C4-2B (cell line): ENCODE measurements around the gene CABS1.

Experiments used
- H3K27ac ChIP-seq: fragments of 450-650 bp; 2 replicates; pipeline ENCODE4 v1.5.1; 2017
- CTCF ChIP-seq: fragments of 450-650 bp; conservative IDR thresholded peaks from 2 replicates; pipeline ENCODE4 v1.5.1; 2017; ENCODE audit warnings: mild to moderate bottlenecking
- ZFX ChIP-seq: fragments of 450-650 bp; IDR thresholded peaks from 2 replicates; pipeline ENCODE4 v1.6.1; 2017

Gene CABS1

GRCh38 chr4:70371987-70372386 lies 37.2 kb downstream of the CABS1 start:
- no peak for TF ChIP-seq ZFX
- no peak for TF ChIP-seq CTCF
- no peak overlapping the region for H3K27ac ChIP-seq

GRCh38 chr4:70372760-70373159 lies 38.0 kb downstream of the CABS1 start:
- no peak for TF ChIP-seq CTCF
- no peak for TF ChIP-seq ZFX
- H3K27ac ChIP-seq, result no peak overlapping the region

- H3K27ac ChIP-seq, result no peak overlapping the region
- TF ChIP-seq ZFX (no peak), CTCF (no peak)
Observed at GRCh38 chr4:70380578-70380977, 45.8 kb downstream of the CABS1 start.

- TF ChIP-seq CTCF (no peak), ZFX (no peak)
- H3K27ac ChIP-seq, result no peak within 1 kb of the TSS
Observed at GRCh38 chr4:70382691-70383181, 48.0 kb downstream of the CABS1 start, which contains the start of gene SMR3B. Gene SMR3B (plus strand): TSS chr4:70383131. CDS start chr4:70384511, 1,380 bp downstream.
